ENCODE data around the gene SLC46A3.
"Not testable (repeated sequence)": the region's sequence is repeated elsewhere in the genome, so short reads cannot be mapped to it uniquely, and the experiment has no call there.

SLC46A3 gene

GRCh38 chr13:28716511-28716910, 2.3 kb downstream of the SLC46A3 start:
- TF ChIP-seq GATA1 (IDR thresholded peaks at IDR 0.05; ENCODE audit: low read depth, low read length) = no peak
- no peak for TF ChIP-seq POLR2A (IDR thresholded peaks at IDR 0.05; ENCODE audit: low read length)
- DNase-seq = no peak

- DNase-seq = no peak
- TF ChIP-seq GATA1 (IDR thresholded peaks at IDR 0.05; ENCODE audit: low read depth, low read length) (no peak), POLR2A (IDR thresholded peaks at IDR 0.05; ENCODE audit: low read length) (no peak)
Observed at GRCh38 chr13:28714651-28715050, 4.1 kb downstream of the SLC46A3 start.

- no peak for TF ChIP-seq GATA1 (IDR thresholded peaks at IDR 0.05; ENCODE audit: low read depth, low read length)
- no peak for TF ChIP-seq POLR2A (IDR thresholded peaks at IDR 0.05; ENCODE audit: low read length)
- DNase-seq = no peak
Observed at GRCh38 chr13:28710161-28710560, 8.6 kb downstream of the SLC46A3 start.

- DNase-seq = peak; percentile 14 to 44
- TF ChIP-seq GATA1 (IDR thresholded peaks at IDR 0.05; ENCODE audit: low read depth, low read length) (no peak), POLR2A (IDR thresholded peaks at IDR 0.05; ENCODE audit: low read length) (no peak)
Observed at GRCh38 chr13:28707629-28708427, 10.9 kb downstream of the SLC46A3 start.

- no peak for TF ChIP-seq GATA1 (IDR thresholded peaks at IDR 0.05; ENCODE audit: low read depth, low read length)
- TF ChIP-seq POLR2A (IDR thresholded peaks at IDR 0.05; ENCODE audit: low read length) = no peak
- no peak for DNase-seq
Observed at GRCh38 chr13:28705461-28706083, 13.2 kb downstream of the SLC46A3 start.

GRCh38 chr13:28704919-28705318, 13.9 kb downstream of the SLC46A3 start:
- no peak for DNase-seq
- TF ChIP-seq GATA1 (IDR thresholded peaks at IDR 0.05; ENCODE audit: low read depth, low read length) (no peak), POLR2A (IDR thresholded peaks at IDR 0.05; ENCODE audit: low read length) (no peak)

- DNase-seq = no peak
- TF ChIP-seq GATA1 (IDR thresholded peaks at IDR 0.05; ENCODE audit: low read depth, low read length) (no peak), POLR2A (IDR thresholded peaks at IDR 0.05; ENCODE audit: low read length) (no peak)
Observed at GRCh38 chr13:28704282-28704681, 14.5 kb downstream of the SLC46A3 start.

GRCh38 chr13:28699246-28699645, 19.5 kb downstream of the SLC46A3 start:
- TF ChIP-seq GATA1 (IDR thresholded peaks at IDR 0.05; ENCODE audit: low read depth, low read length) (no peak), POLR2A (IDR thresholded peaks at IDR 0.05; ENCODE audit: low read length) (no peak)
- DNase-seq = no peak

GRCh38 chr13:28697441-28697840, 21.3 kb downstream of the SLC46A3 start:
- DNase-seq = no peak

GRCh38 chr13:28693605-28694491, 24.9 kb downstream of the SLC46A3 start:
- DNase-seq = not testable (repeated sequence)

More at GRCh38 chr13:28697441-28697840, 21.3 kb downstream of the SLC46A3 start:
- TF ChIP-seq POLR2A (IDR thresholded peaks at IDR 0.05; ENCODE audit: low read length) (no peak), GATA1 (IDR thresholded peaks at IDR 0.05; ENCODE audit: low read depth, low read length) (no peak)

GRCh38 chr13:28685892-28686291, 32.9 kb downstream of the SLC46A3 start:
- DNase-seq = no peak
- TF ChIP-seq GATA1 (IDR thresholded peaks at IDR 0.05; ENCODE audit: low read depth, low read length) (no peak), POLR2A (IDR thresholded peaks at IDR 0.05; ENCODE audit: low read length) (no peak)

- DNase-seq = no peak
- TF ChIP-seq POLR2A (IDR thresholded peaks at IDR 0.05; ENCODE audit: low read length) (no peak), GATA1 (IDR thresholded peaks at IDR 0.05; ENCODE audit: low read depth, low read length) (no peak)
Observed at GRCh38 chr13:28685114-28685513, 33.7 kb downstream of the SLC46A3 start.

- DNase-seq = peak in 1 of 2 experiments; percentile 12
- TF ChIP-seq POLR2A (IDR thresholded peaks at IDR 0.05; ENCODE audit: low read length) = no peak
- TF ChIP-seq GATA1 (IDR thresholded peaks at IDR 0.05; ENCODE audit: low read depth, low read length) = no peak
Observed at GRCh38 chr13:28684257-28684656, 34.5 kb downstream of the SLC46A3 start.

GRCh38 chr13:28683169-28683568, 35.6 kb downstream of the SLC46A3 start:
- DNase-seq = not testable (repeated sequence)

Data from erythroblast (primary cell).